Caco-2 (cell line): ENCODE results near the gene ZNF195. TPM values are rescaled to one million over a fixed set of nuclear protein-coding genes. Genes with fewer than 3 reads are reported as not detected.

ENCODE experiments used
- BruUV-seq: library from RNA; stranded (reverse); fragments of 400-500 nt; replicated peaks from 2 replicates; lab custom pipeline; 2021; lab: Mats Ljungman, UMichigan
- CTCF ChIA-PET: fragments of 300-600 bp; sonication (Branson Sonifier 250); formaldehyde crosslinking; loops from one replicate; lab custom pipeline; 2022; ENCODE audit warnings: antibody characterized with exemption; lab: Charles Lee
- POLR2A ChIA-PET: fragments of 300-600 bp; sonication (Branson Sonifier 250); formaldehyde crosslinking; loops from one replicate; lab custom pipeline; 2022; ENCODE audit warnings: antibody characterized with exemption; lab: Charles Lee
- DNase-seq, 2 experiments: peaks; one replicate each; pipeline versions ENCODE4 v3.0.0 to v3.0.0-alpha.2; 2020 to 2022
- H3K27me3 ChIP-seq: replicated peaks from 2 replicates; pipeline ENCODE4 v1.6.0; 2011; ENCODE audit warnings: low read length; ENCODE audit not compliant: control insufficient read depth, insufficient read depth
- H3K36me3 ChIP-seq: 2 replicates; pipeline ENCODE4 v1.5.1; 2011; ENCODE audit warnings: low read length; ENCODE audit not compliant: control insufficient read depth, insufficient read depth
- H3K4me1 ChIP-seq: fragments of 250-450 bp; sonication (Bioruptor Pico); 2 replicates; pipeline ENCODE4 v1.5.1; 2020; ENCODE audit warnings: mild to moderate bottlenecking
- H3K4me3 ChIP-seq: 2 replicates; pipeline ENCODE4 v1.5.1; 2011; ENCODE audit warnings: low read depth, mild to moderate bottlenecking, control low read depth, low read length
- H3K9me3 ChIP-seq: fragments of 250-450 bp; sonication (Bioruptor Pico); 2 replicates; pipeline ENCODE4 v1.5.1; 2020; ENCODE audit warnings: mild to moderate bottlenecking, moderate library complexity
- H3K27ac Mint-ChIP-seq: one replicate; pipeline ENCODE4 v1.8.0; 2022; ENCODE audit warnings: mixed read lengths; ENCODE audit not compliant: unreplicated experiment
- H3K27me3 Mint-ChIP-seq: one replicate; pipeline ENCODE4 v1.8.0; 2022; ENCODE audit warnings: mixed read lengths; ENCODE audit not compliant: insufficient read depth, unreplicated experiment
- H3K36me3 Mint-ChIP-seq: one replicate; pipeline ENCODE4 v1.8.0; 2022; ENCODE audit warnings: mild to moderate bottlenecking, mixed read lengths; ENCODE audit not compliant: insufficient read depth, unreplicated experiment
- H3K4me1 Mint-ChIP-seq: one replicate; pipeline ENCODE4 v1.8.0; 2022; ENCODE audit warnings: low read depth, mixed read lengths; ENCODE audit not compliant: unreplicated experiment
- H3K4me3 Mint-ChIP-seq: one replicate; pipeline ENCODE4 v1.8.0; 2022; ENCODE audit warnings: mild to moderate bottlenecking, moderate library complexity, mixed read lengths; ENCODE audit not compliant: unreplicated experiment
- H3K9me3 Mint-ChIP-seq: one replicate; pipeline ENCODE4 v1.8.0; 2022; ENCODE audit warnings: mixed read lengths; ENCODE audit not compliant: unreplicated experiment
- intact Hi-C: fragments of 100-400 bp; cut with micrococcal nuclease; formaldehyde crosslinking; loops from one replicate; pipeline ENCODE4 v1.10.0; 2022; ENCODE audit not compliant: unreplicated experiment
- total RNA-seq: library from RNA; stranded (reverse); gene quantifications from 2 replicates; pipeline ENCODE4 v1.2.3, GENCODE V29; 2022
- TF ChIP-seq, protein P1 (sequence below), 2 experiments: fragments of 200-600 bp in 1 of 2; IDR thresholded peaks; 1 replicate in 1 of 2; 2 replicates in 1 of 2; pipeline versions ENCODE4 v1.5.1 to v1.8.0; 2011 to 2022; ENCODE audit warnings: antibody characterized with exemption in 1 of 2, control low read depth in 1 of 2, inconsistent platforms in 1 of 2, low read depth in 1 of 2, low read length in 1 of 2, mild to moderate bottlenecking in 1 of 2, moderate library complexity in 1 of 2; ENCODE audit not compliant: insufficient read depth in 1 of 2, severe bottlenecking in 1 of 2, unreplicated experiment in 1 of 2

ZNF195 gene
- total RNA-seq, 1 experiment from 2014 or later: 57.5 TPM

DNA sequence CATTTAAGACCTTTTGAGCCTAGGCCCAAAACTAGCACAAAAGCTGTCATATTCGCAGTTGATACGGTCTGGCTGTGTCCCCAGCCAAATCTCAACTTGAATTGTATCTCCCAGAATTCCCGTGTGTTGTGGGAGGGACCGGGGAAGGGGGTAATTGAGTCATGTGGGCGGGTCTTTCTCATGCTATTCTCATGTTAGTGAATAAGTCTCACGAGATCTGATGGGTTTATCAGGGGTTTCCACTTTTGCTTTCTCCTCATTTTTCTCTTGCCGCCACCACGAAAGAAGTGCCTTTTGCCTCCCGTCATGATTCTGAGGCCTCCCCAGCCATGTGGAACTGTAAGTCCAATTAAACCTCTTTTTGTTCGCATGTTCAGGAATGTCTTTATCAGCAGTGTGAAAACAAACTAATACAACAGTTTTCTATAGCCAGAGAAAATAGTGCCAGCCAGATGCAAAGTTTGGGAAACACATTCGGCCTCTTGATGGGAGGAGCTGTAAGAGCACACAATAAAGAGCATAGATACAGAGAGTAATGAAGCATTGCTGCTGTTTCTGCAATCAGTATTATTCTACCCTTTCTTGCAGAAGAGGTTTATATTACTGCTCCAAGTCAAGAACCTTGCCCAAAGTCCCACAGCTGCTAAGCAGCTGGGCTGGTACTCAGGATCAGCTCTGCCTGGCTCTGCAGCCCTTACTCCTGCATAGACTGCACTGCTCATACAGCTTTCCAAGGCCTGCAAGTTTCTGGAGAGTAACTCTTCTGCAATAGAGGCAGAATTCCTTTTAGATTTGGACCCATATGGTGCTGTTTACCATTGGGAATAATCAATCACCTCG lies 2.0 kb upstream of the ZNF195 start:
- CTCF ChIA-PET: interaction anchor here (0.8 kb wide), 1 partner anchor 28 kb away, joined by 3 read pairs; no protein-coding TSS in a partner anchor
- H3K27me3 ChIP-seq: no peaks in the 10 kb centered on the region
- H3K36me3 Mint-ChIP-seq: peaks cover 32% of the 10 kb centered on the region
- H3K4me1 ChIP-seq: peaks cover 16% of the 10 kb centered on the region
- no peak overlapping the region for H3K4me3 Mint-ChIP-seq
- H3K4me3 ChIP-seq: no peak overlapping the region
- no TSS peak for BruUV-seq
- no peaks in the 10 kb centered on the region for H3K9me3 Mint-ChIP-seq
- H3K36me3 ChIP-seq: peaks cover 3% of the 10 kb centered on the region
- intact Hi-C loops: no loop called here
- H3K4me1 Mint-ChIP-seq: peaks cover 7% of the 10 kb centered on the region
- no peaks in the 10 kb centered on the region for H3K9me3 ChIP-seq
- H3K27me3 Mint-ChIP-seq: no peaks in the 10 kb centered on the region
- no peak overlapping the region for H3K27ac Mint-ChIP-seq
- no peak for DNase-seq
- TF ChIP-seq, protein P1, sequence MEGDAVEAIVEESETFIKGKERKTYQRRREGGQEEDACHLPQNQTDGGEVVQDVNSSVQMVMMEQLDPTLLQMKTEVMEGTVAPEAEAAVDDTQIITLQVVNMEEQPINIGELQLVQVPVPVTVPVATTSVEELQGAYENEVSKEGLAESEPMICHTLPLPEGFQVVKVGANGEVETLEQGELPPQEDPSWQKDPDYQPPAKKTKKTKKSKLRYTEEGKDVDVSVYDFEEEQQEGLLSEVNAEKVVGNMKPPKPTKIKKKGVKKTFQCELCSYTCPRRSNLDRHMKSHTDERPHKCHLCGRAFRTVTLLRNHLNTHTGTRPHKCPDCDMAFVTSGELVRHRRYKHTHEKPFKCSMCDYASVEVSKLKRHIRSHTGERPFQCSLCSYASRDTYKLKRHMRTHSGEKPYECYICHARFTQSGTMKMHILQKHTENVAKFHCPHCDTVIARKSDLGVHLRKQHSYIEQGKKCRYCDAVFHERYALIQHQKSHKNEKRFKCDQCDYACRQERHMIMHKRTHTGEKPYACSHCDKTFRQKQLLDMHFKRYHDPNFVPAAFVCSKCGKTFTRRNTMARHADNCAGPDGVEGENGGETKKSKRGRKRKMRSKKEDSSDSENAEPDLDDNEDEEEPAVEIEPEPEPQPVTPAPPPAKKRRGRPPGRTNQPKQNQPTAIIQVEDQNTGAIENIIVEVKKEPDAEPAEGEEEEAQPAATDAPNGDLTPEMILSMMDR (IDR thresholded peaks at IDR 0.05; ENCODE audit: insufficient read depth in 1 of 2, low read depth in 1 of 2, low read length in 1 of 2, severe bottlenecking in 1 of 2, unreplicated experiment in 1 of 2): no peak
- POLR2A ChIA-PET: no interaction called here

DNA sequence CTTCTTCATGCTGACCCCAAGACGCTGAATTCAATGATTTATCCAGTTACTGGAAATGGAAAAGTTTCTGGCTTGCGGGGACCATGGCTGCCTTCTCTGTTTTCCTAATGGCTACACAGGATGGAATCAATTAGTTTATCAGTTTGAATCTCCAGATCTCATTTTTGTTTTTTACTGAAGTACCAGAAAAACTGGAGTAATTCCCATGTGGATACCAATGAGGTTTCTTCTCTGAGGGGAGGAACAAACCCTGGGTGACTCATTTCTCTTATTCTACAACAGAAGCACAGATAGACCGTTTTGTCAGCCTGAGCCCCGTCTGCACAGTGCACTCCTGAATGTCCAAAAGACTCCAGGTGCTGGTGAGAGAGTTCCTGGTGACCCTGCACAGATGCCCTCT lies 3.4 kb downstream of the ZNF195 start:
- no peak for DNase-seq
- TF ChIP-seq, protein P1 (IDR thresholded peaks at IDR 0.05; ENCODE audit: insufficient read depth in 1 of 2, low read depth in 1 of 2, low read length in 1 of 2, severe bottlenecking in 1 of 2, unreplicated experiment in 1 of 2): no peak
- CTCF ChIA-PET: no interaction called here
- Mint-ChIP-seq H3K4me3 (no peak overlapping the region), H3K27ac (no peak overlapping the region), H3K4me1 (peaks cover under 1% of the 10 kb centered on the region), H3K9me3 (no peaks in the 10 kb centered on the region), H3K27me3 (no peaks in the 10 kb centered on the region), H3K36me3 (peaks cover 83% of the 10 kb centered on the region)
- intact Hi-C loops: no loop called here
- H3K36me3 ChIP-seq: peaks cover 9% of the 10 kb centered on the region
- no TSS peak for BruUV-seq
- H3K4me3 ChIP-seq: no peak overlapping the region
- POLR2A ChIA-PET: no interaction called here
- H3K4me1 ChIP-seq: peaks cover 16% of the 10 kb centered on the region
- H3K27me3 ChIP-seq: no peaks in the 10 kb centered on the region
- no peaks in the 10 kb centered on the region for H3K9me3 ChIP-seq

DNA sequence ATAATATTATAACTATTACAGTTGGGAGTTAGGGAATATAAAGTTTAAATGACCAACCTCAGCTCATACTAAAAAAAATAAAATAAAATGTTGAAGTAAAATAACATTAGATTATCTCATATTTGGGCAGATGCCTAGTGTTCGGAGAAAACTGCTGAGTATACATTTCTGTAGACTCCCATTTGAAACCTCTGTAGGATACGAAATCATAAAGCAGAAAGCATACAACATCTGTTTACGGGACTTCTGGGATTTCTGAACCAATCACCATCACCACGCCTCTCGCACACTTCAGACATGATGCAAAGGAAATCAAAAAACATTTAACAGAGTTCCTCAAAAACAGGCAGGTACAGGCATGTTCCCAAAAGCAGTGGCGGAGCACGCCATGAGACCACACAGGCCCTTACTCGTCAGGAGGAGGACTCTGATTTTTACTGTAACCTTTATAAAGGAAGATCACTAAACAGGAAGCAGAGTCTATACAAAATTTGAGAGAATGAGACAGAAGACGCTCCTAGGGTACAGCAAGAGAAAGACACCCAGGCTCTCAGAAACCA lies 8.6 kb downstream of the ZNF195 start:
- H3K9me3 Mint-ChIP-seq: peaks cover 2% of the 10 kb centered on the region

More for the DNA sequence above, 8.6 kb downstream of the ZNF195 start:
- Histone ChIP-seq H3K9me3 (peaks cover 8% of the 10 kb centered on the region; the same call in 1 of the 2 replicates), H3K4me3 (no peak overlapping the region), H3K4me1 (no peaks in the 10 kb centered on the region), H3K27me3 (no peaks in the 10 kb centered on the region), H3K36me3 (peaks cover 15% of the 10 kb centered on the region)
- H3K27me3 Mint-ChIP-seq: no peaks in the 10 kb centered on the region
- H3K4me3 Mint-ChIP-seq: no peak overlapping the region
- intact Hi-C loops: no loop called here
- peaks cover 91% of the 10 kb centered on the region for H3K36me3 Mint-ChIP-seq
- no TSS peak for BruUV-seq
- DNase-seq: no peak
- no peaks in the 10 kb centered on the region for H3K4me1 Mint-ChIP-seq
- ChIA-PET CTCF (no interaction called here), POLR2A (no interaction called here)
- no peak overlapping the region for H3K27ac Mint-ChIP-seq
- TF ChIP-seq, protein P1 (IDR thresholded peaks at IDR 0.05; ENCODE audit: insufficient read depth in 1 of 2, low read depth in 1 of 2, low read length in 1 of 2, severe bottlenecking in 1 of 2, unreplicated experiment in 1 of 2): no peak
